PC-9 (cell line): Measurements from ENCODE around the gene SP1. TPM values are rescaled to one million over a fixed set of nuclear protein-coding genes. Genes with fewer than 3 reads are reported as not detected.

ENCODE experiments used
- BruUV-seq: library from RNA; stranded (reverse); fragments of 400-500 nt; replicated peaks from 2 replicates; lab custom pipeline; 2021; lab: Mats Ljungman, UMichigan
- CTCF ChIA-PET: fragments of 300-600 bp; sonication (Branson Sonifier 250); formaldehyde crosslinking; loops from one replicate; lab custom pipeline; 2022; ENCODE audit warnings: antibody characterized with exemption; lab: Charles Lee
- POLR2A ChIA-PET: fragments of 300-600 bp; sonication (Branson Sonifier 250); formaldehyde crosslinking; loops from one replicate; lab custom pipeline; 2022; ENCODE audit warnings: antibody characterized with exemption; ENCODE audit not compliant: unreplicated experiment; lab: Charles Lee
- DNase-seq, 2 experiments: peaks; one replicate each; pipeline versions ENCODE4 v3.0.0 to v3.0.0-alpha.2; 2015 to 2022; ENCODE audit warnings: mixed read lengths in 1 of 2
- H2AFZ ChIP-seq: fragments of 200-600 bp; sonication (generic); 2 replicates; pipeline ENCODE4 v1.8.1; 2017; ENCODE audit warnings: antibody characterized with exemption
- H3F3A ChIP-seq: fragments of 200-600 bp; sonication (generic); 2 replicates; pipeline ENCODE4 v1.8.1; 2017; ENCODE audit warnings: antibody characterized with exemption, mild to moderate bottlenecking, low read depth; ENCODE audit not compliant: insufficient read depth
- H3K27ac ChIP-seq: fragments of 200-600 bp; sonication (generic); 2 replicates; pipeline ENCODE4 v1.6.1; 2016; ENCODE audit warnings: mixed run types
- H3K27me3 ChIP-seq: fragments of 200-600 bp; sonication (generic); 2 replicates; pipeline ENCODE4 v1.6.1; 2016; ENCODE audit warnings: low read depth, mixed run types; ENCODE audit not compliant: insufficient read depth
- H3K36me3 ChIP-seq: fragments of 200-600 bp; sonication (generic); 2 replicates; pipeline ENCODE4 v1.6.1; 2016; ENCODE audit warnings: low read depth, mixed run types
- H3K4me1 ChIP-seq: fragments of 200-600 bp; sonication (generic); replicated peaks from 2 replicates; pipeline ENCODE4 v1.6.1; 2016; ENCODE audit warnings: mixed run types; ENCODE audit not compliant: insufficient read depth
- H3K4me2 ChIP-seq: fragments of 200-600 bp; sonication (generic); 2 replicates; pipeline ENCODE4 v1.6.1; 2017; ENCODE audit warnings: mixed run types
- H3K4me3 ChIP-seq: fragments of 200-600 bp; sonication (generic); 2 replicates; pipeline ENCODE4 v1.6.1; 2016; ENCODE audit warnings: mixed run types
- H3K79me2 ChIP-seq: fragments of 200-600 bp; sonication (generic); 2 replicates; pipeline ENCODE4 v1.6.1; 2017; ENCODE audit warnings: low read depth, mixed run types
- H3K9me2 ChIP-seq: fragments of 200-600 bp; sonication (generic); 2 replicates; pipeline ENCODE4 v1.8.1; 2017; ENCODE audit warnings: mild to moderate bottlenecking; ENCODE audit not compliant: insufficient read depth
- H3K9me3 ChIP-seq: fragments of 200-600 bp; sonication (generic); 2 replicates; pipeline ENCODE4 v1.8.1; 2016; ENCODE audit warnings: low read depth; ENCODE audit not compliant: insufficient read depth
- H4K20me1 ChIP-seq: fragments of 200-600 bp; sonication (generic); 2 replicates; pipeline ENCODE4 v1.8.1; 2017; ENCODE audit not compliant: insufficient read depth
- CTCF ChIP-seq: fragments of 200-600 bp; sonication (generic); conservative IDR thresholded peaks from 2 replicates; pipeline ENCODE4 v1.6.1; 2017; ENCODE audit warnings: mixed run types, antibody characterized with exemption, mild to moderate bottlenecking, moderate library complexity
- EZH2 ChIP-seq: fragments of 200-600 bp; sonication (generic); IDR thresholded peaks from 2 replicates; pipeline ENCODE4 v1.8.0; 2017; ENCODE audit warnings: antibody characterized with exemption, low read depth
- intact Hi-C: fragments of 100-400 bp; cut with micrococcal nuclease; formaldehyde crosslinking; loops from one replicate; pipeline ENCODE4 v1.10.0; 2022; ENCODE audit not compliant: unreplicated experiment
- total RNA-seq: library from RNA; stranded (reverse); gene quantifications from 2 replicates; pipeline ENCODE4 v1.2.3, GENCODE V29; 2021

The SP1 gene
- total RNA-seq, 1 experiment from 2014 or later: 118 TPM

- Histone ChIP-seq H3K27me3 (peaks cover 43% of the 10 kb centered on the region), H3K4me2 (no peak overlapping the region), H3K9me2 (no peaks in the 10 kb centered on the region), H3F3A (no peaks in the 10 kb centered on the region), H3K79me2 (no peaks in the 10 kb centered on the region), H3K4me1 (no peaks in the 10 kb centered on the region), H3K27ac (no peak overlapping the region), H3K4me3 (no peak overlapping the region), H2AFZ (no peak overlapping the region), H3K36me3 (no peaks in the 10 kb centered on the region), H4K20me1 (no peaks in the 10 kb centered on the region), H3K9me3 (no peaks in the 10 kb centered on the region)
- DNase-seq: no peak
- ChIA-PET CTCF (no interaction called here), POLR2A (no interaction called here)
- intact Hi-C loops: no loop called here
- TF ChIP-seq EZH2: no peak
- TF ChIP-seq CTCF: no peak
- BruUV-seq: no TSS peak
Observed at GRCh38 chr12:53334822-53335221, 45.2 kb upstream of the SP1 start.

GRCh38 chr12:53336181-53336681 is 43.7 kb upstream of the SP1 start, which contains the start of gene SP7:
Gene SP7 (minus strand): TSS chr12:53336354. CDS start chr12:53335646, 708 bp downstream.
- Histone ChIP-seq H3K9me2 (no peaks in the 10 kb centered on the region), H3K27me3 (peaks cover 55% of the 10 kb centered on the region), H3K36me3 (no peaks in the 10 kb centered on the region), H3K4me2 (no peak within 1 kb of the TSS), H3F3A (no peaks in the 10 kb centered on the region), H3K4me1 (no peaks in the 10 kb centered on the region), H3K27ac (no peak within 1 kb of the TSS), H4K20me1 (no peaks in the 10 kb centered on the region), H3K4me3 (no peak within 1 kb of the TSS), H3K79me2 (no peaks in the 10 kb centered on the region), H2AFZ (no peak within 1 kb of the TSS), H3K9me3 (no peaks in the 10 kb centered on the region)
- no TSS peak for BruUV-seq
- ChIA-PET CTCF (interaction anchor here (0.6 kb wide), 1 partner anchor 9 kb away, joined by 3 read pairs; no protein-coding TSS in a partner anchor), POLR2A (no interaction called here)
- no peak for DNase-seq
- TF ChIP-seq CTCF: no peak
- no peak for TF ChIP-seq EZH2
- intact Hi-C loops: no loop called here

- Histone ChIP-seq H3F3A (no peaks in the 10 kb centered on the region), H3K79me2 (no peaks in the 10 kb centered on the region), H3K9me3 (no peaks in the 10 kb centered on the region), H3K27me3 (peaks cover 52% of the 10 kb centered on the region), H4K20me1 (no peaks in the 10 kb centered on the region), H3K4me1 (no peaks in the 10 kb centered on the region), H2AFZ (no peak overlapping the region), H3K27ac (no peak overlapping the region), H3K4me2 (no peak overlapping the region), H3K4me3 (no peak overlapping the region), H3K9me2 (no peaks in the 10 kb centered on the region), H3K36me3 (no peaks in the 10 kb centered on the region)
- TF ChIP-seq CTCF (no peak), EZH2 (no peak)
- intact Hi-C loops: no loop called here
- BruUV-seq: no TSS peak
- ChIA-PET POLR2A (no interaction called here), CTCF (no interaction called here)
- no peak for DNase-seq
Observed at GRCh38 chr12:53338017-53338416, 42.0 kb upstream of the SP1 start.
